ENCODE results near the gene ZSWIM5. TPM values are rescaled to one million over a fixed set of nuclear protein-coding genes. Genes with fewer than 3 reads are reported as not detected.
"Not testable (repeated sequence)": the region's sequence is repeated elsewhere in the genome, so short reads cannot be mapped to it uniquely, and the experiment has no call there.

The ZSWIM5 gene
- total RNA-seq: 1.5 TPM
- long read RNA-seq, partial matches to known transcripts: 1 of 4 reads
- long read RNA-seq, other reads (novel, unspliced or antisense): 3 of 4 reads

DNA sequence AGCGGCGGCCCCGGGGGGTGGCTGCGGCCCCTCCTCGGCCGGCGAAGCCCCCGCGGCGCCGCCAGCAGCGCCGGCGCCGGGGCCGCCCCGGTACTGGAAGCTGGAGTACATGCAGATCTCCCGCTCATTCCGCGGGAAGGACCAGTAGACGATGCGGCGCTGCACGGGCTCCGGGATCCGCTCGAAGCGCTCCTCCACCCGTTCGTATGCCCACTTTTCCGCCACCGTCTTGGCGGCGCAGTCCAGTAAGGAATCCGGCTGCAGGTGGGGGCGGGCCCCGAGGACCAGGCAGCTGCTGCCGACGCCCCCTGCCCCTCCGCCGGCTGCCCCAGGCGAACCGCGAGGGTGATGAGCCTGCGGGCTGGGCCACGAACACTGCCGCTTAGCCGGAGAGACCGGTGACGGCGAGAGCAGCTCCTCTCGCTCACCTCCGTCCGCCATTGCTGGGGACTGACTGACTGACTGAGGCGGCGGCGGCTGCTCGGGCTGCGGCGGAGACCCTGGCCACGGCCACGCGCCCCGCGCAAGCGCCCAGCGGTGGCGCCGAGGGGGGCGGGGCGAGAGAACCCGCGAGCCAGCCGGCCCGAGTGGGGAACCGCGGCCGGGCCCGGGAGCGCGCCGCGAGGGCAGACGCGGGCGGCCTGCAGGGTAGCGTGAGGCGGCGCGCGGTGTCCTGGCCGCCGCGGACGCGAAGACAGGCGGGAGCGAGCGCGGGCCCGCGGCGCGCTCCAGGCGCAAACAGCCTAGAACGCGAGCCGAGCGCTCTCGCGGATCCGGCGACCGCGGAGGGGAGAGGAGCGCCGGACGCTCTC, at the start of gene ZSWIM5:
TSS of gene ZSWIM5 (minus strand) at position 696 of the 812 bp plus-strand sequence. CDS start at position 441, 255 bp downstream.
- peak; percentile 81 for DNase-seq (ENCODE audit: low spot score)

DNA sequence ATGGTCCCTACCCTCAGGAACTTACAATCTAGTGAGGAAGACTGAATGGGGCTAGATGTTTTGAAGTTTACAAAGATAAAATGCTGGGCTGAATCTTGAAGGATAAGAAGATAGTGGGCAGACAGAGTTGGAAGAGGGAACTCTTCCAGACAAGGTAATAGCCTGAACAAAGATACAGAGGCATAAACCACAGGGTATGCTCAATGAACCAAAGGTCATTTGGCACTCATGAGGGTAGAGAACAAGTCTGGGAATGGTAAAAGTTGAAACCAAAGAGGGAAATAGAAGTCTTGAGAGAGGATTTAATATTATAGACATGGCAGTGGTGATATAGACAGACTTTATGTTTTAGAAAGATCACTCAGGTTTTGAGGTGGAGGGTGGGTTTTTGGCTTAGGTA, 48.1 kb upstream of the ZSWIM5 start:
- intact Hi-C loops (cut with DNase I): no loop called here

More for the DNA sequence above, at the start of gene ZSWIM5:
- intact Hi-C loops (cut with DNase I): loop anchor here (2.0 to 10.0 kb wide), 2 partner anchors 99 to 289 kb away; partner anchors contain the start of gene TESK2

DNA sequence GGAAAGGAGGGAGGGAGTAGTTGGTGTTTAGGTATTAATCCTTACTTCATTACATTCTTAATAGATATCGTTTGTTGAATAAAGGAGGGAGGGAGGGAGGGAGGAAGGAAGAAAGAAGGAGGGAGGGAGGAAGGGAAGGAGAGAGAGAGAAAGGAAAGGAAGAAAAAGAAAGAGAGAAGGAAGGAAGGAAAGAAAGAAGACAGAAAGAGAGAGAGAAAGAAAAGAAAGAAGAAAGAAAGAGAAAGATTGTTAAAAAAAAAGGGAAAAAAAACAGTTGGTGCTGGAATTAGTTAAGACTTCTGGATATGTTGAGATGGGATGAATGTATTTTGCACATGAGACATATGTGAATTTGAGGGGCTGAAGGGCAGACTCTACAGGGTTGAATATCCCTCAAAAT, 44.1 kb upstream of the ZSWIM5 start:
- no peak for DNase-seq (ENCODE audit: low spot score)
- intact Hi-C loops (cut with DNase I): no loop called here

More for the DNA sequence above, 48.1 kb upstream of the ZSWIM5 start:
- no peak for DNase-seq (ENCODE audit: low spot score)

DNA sequence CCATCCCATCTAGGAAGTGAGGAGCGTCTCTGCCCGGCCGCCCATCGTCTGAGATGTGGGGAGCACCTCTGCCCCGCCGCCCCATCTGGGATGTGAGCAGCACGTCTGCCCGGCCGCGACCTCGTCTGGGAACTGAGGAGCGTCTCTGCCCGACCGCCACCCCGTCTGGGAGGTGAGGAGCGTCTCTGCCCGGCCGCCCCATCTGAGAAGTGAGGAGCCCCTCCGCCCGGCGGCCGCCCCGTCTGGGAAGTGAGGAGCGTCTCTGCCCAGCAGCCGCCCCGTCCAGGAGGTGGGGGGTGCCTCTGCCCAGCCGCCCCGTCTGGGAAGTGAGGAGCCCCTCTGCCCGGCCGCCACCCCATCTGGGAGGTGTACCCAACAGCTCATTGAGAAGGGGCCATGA, 41.6 kb upstream of the ZSWIM5 start:
- DNase-seq (ENCODE audit: low spot score): not testable (repeated sequence)

DNA sequence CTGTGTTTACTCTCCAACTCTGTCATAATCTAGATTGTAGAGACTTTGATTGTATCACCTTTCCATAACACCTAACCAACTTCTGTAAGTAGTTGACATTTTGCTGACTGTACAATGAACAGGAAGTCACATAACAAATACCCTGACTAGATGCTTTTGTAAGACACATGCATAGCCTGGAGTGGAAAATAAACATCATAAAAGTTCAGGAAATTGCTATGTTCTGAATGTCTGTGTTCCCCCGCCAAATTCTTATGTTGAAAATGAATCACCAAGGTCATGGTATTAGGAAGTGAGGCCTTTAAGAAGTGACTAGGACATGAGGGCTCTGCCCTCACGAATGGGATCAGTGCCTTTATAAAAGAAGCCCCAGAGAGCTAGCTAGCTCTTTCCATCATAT, 40.4 kb upstream of the ZSWIM5 start:
- DNase-seq (ENCODE audit: low spot score): no peak

More for the DNA sequence above, 41.6 kb upstream of the ZSWIM5 start:
- intact Hi-C loops (cut with DNase I): not testable (repeated sequence)

DNA sequence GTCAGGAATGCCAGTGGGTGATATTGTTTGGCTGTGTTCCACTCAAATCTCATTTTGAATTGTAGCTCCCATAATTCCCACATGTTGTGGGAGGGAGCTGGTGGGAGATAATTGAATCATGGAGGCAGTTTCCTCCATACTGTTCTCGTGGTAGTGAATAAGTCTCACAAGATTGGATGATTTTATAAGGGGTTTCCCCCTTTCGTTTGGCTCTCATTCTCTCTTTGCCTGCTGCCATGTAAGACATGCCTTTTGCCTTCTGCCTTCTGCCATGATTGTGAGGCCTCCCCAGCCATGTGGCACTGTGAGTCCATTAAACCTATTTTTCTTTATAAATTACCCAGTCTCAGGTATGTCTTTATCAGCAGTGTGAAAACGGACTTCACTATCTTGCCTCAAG, 40.0 kb upstream of the ZSWIM5 start:
- intact Hi-C loops (cut with DNase I); DNase-seq (ENCODE audit: low spot score): not testable (repeated sequence)

More for the DNA sequence above, 40.4 kb upstream of the ZSWIM5 start:
- intact Hi-C loops (cut with DNase I): no loop called here

DNA sequence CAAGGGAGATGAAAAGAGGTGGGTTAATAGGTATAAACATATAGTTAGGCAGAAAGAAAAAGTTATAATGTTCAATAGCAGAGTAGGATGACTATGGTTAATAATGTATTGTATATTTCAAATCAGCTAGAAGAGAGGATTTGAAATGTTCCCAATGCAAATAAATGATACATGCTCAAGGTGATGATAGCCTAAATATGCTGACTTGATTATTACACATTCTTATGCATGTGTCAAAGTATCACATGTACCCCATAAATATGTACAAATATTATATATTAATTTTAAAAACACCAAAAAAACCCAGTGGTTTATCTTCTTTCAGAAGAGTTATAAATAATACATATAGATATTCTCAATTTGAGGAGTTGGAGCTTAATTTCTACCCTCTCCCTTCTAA, 38.3 kb upstream of the ZSWIM5 start:
- DNase-seq (ENCODE audit: low spot score): no peak
- intact Hi-C loops (cut with DNase I): no loop called here

DNA sequence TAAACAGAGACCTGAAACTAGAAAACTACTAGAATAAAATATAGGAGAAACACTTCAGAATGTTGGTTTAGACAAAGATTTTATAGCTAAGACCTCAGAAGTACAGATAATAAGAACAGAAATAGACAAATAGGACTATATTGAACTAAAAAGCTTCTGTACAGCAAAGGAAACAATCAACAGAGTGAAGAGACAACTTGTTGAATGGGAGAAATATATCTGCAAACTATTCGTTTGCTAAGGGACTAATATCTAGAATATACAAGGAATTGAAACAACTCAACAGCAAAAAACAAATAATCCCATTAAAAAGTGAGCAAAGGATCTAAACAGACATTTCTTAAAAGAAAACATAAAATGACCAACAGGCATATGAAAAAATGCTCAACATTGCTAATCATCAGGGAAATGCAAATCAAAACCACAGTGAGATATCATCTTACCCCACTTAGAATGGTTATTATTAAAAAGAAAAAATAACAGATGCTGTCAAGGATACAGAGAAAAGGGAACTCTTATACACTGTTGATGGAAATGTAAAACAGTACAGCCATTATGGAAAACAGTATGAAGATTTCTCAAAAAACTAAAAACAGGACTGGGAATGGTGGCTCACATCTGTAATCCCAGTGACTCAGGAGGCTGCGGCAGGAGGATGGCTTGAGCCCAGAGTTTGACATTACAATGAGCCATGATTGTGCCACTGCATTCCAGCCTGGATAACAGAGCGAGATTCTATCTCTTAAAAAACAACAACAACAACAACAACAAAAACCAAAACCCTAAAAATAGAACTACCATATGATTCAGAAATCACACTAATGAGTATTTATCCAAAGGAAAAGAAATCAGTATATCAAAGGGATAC, 37.3 kb upstream of the ZSWIM5 start:
- no peak for DNase-seq (ENCODE audit: low spot score)
- intact Hi-C loops (cut with DNase I): no loop called here

DNA sequence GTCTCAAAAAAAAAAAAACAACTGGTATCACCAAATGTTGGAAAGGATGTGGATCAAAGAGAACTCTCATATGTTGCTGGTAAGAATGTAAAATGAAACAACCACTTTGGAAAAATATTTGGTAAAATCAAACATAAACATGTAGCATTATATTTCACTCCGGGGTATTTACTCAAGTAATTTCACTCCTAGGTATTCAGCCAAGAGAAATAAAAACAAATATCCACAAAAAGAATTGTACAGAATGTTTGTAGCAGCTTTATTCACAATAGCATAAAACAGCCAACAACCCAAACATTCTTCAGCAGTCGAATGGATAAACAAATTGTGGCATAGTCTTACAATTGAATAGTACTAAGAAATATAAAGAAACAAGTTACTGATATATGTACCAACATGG, 32.4 kb upstream of the ZSWIM5 start:
- DNase-seq (ENCODE audit: low spot score): no peak
- intact Hi-C loops (cut with DNase I): no loop called here

DNA sequence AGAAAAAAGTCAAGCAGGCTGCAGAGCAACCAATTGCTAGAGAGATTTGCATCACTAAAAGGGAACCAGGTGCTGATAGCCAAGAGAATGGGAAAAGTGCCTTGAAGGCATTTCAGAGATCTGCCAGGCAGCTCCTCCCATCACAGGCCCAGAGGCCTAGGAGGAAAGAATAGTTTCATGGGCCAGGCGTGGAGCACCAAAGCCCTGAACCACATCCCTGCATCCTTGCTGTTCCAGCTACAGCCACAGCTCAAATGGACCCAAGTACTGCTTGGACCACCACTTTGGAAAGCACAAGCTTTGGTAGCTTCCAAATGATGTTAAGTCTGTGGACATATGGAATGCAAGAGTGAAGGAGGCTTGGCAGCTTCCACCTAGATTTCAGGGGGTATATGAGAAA, 29.7 kb upstream of the ZSWIM5 start:
- intact Hi-C loops (cut with DNase I): no loop called here
- no peak for DNase-seq (ENCODE audit: low spot score)

DNA sequence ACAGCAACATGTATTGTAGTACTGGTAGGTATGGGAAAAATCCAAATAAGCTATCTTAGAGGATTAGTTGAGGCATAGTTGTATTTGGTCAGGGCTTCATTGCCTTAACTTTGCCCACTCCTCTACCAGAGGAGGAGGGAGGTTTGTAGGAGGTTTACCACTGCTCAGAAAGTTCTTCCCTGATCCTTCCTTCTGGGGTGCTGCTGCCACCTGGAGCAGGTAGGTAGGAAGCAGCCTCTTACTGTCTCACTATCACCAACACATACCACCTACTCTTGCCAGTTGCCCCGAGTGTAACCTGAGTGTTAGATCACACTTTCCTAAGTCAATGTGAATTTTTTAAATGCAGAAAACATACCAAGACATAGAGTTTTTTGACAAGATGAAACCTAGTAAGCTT, 24.1 kb upstream of the ZSWIM5 start:
- intact Hi-C loops (cut with DNase I): no loop called here
- DNase-seq (ENCODE audit: low spot score): no peak

DNA sequence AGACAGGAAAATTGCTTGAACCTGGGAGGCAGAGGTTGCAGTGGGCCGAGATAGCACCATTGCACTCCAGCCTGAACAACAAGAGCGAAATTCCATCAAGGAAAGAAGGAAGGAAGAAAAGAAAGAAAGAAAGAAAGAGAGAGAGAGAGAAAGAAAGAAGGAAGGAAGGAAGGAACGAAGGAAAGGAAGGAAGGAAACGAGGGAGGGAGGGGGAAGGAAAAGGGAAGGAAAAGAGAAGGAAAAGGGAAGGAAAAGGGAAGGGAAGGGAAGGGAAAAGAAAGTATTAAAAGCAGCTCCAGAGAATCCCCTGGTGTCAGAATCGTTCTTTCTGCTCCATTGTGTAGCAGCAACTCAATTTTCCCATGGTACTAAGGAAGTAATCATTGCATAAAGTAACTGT, 19.2 kb upstream of the ZSWIM5 start:
- no peak for DNase-seq (ENCODE audit: low spot score)
- intact Hi-C loops (cut with DNase I): no loop called here

DNA sequence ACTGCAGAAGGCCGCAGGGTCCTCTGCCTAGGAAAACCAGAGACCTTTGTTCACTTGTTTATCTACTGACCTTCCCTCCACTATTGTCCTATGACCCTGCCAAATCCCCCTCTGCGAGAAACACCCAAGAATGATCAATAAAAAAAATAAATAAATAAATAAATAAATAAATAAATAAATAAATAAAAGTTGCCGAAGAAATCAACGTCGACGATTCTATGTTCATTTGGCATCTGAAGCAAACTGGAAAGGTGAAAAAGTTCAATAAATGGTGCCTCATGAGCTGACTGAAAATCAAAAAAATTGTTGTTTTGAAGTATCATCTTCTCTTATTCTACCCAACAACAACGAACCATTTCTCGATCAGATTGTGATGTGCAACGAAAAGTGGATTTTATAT, 17.3 kb upstream of the ZSWIM5 start:
- DNase-seq (ENCODE audit: low spot score); intact Hi-C loops (cut with DNase I): not testable (repeated sequence)

DNA sequence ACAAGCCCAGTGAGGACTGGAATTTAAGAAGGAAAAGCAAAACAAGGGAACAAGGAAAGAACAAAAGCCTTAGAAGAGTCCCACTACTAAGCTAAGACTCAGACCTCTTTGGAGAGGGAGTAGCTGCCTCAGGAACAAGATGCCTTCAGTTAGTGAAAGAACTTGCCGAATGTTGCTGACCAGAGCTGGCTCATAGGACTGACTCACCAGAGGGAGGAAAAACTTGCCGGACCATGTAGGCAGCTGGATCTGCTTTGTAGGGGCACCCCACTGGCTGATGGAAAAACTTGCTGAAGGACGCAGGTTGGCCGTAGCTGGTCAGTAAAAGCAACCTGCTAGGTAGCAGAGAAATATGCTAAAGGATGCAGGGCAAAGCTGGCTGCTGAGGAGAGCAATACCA, 15.3 kb upstream of the ZSWIM5 start:
- intact Hi-C loops (cut with DNase I): no loop called here
- no peak for DNase-seq (ENCODE audit: low spot score)

DNA sequence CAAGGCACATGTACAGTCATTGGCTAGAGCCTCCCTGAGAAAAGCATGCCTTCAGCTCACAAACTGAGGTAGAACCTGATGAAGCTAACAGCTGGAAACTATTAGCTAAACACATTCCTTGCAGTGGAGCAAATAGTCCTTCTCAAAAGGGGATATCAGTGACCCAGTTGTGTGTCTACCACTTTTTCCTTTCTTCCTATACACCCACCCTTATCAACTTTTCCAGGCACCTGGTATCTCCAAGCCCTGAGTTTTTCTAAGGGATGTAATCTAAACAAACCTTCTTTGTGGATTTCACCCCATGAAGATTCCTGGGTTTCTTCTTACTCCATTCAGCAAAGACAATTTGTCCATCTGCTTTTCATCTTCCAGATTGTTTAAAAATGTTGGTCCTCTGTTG, 10.5 kb upstream of the ZSWIM5 start:
- no peak for DNase-seq (ENCODE audit: low spot score)
- intact Hi-C loops (cut with DNase I): no loop called here

DNA sequence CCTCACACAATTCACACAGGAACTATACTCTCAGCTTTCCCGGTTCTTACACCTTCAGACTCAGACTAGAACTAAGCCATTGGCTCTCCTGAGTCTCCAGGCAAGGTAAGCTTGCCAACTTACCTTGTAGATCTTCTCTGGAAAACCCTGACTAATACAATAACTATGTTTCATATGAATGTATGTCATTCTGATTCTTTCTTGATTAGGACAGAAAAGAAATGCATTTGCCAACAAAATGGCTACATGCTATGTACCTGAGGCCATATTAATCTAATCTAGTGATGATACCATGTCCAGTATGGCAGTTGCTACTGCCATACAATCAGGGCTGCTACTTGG, 9.8 kb upstream of the ZSWIM5 start:
- intact Hi-C loops (cut with DNase I): no loop called here

DNA sequence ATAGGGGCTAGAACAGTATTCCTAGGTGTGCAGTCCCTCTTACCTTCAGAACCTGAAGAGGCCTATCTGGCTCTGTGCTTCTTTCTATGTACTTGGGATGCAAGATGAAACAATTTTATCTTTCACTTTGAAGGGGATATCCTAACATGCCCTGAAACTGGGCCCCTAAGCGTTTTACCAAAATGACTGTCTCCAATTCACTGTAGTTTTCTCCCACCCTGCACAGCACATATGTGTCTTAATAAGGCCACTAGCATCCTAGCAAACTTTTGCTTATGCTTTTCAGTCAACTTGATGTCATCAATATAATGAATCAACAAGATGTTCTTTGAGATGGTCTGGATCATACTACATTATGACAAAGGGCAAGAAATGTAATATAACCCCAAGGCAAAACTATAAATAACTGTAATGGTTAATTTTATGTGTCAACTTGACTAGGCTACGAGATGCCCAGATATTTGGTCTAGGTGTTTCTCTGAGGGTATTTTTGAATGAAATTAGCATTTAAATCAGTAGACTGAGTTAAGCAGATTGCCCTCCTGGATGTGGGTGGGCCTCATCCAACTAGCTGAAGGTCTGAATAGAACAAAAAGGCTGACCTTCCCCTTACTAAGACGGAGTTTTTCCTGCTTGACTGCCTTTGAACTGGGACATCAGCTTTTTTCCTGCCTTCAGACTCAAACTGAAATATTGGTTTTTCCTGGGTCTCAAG, 9.2 kb upstream of the ZSWIM5 start:
- intact Hi-C loops (cut with DNase I): no loop called here

More for the DNA sequence above, 9.8 kb upstream of the ZSWIM5 start:
- no peak for DNase-seq (ENCODE audit: low spot score)

DNA sequence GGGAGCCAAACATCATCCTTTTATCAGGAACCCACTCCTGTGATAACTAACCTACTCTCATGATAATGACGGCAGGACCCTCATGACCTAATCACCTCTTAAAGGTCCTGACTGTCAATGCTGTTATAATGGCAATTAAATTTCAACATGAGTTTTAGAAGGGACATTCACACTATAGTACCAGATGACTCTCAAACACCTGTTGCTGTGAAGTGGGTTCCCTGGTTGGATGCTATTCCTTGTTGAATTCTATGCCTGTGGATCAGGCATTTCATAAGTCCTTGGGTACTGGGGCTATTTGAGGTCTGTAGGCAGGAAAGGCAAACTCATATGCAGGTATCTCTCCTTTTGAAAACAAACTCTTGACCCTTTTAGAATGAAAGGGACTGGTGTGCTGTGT, 7.5 kb upstream of the ZSWIM5 start:
- intact Hi-C loops (cut with DNase I): no loop called here
- no peak for DNase-seq (ENCODE audit: low spot score)

More for the DNA sequence above, 9.2 kb upstream of the ZSWIM5 start:
- no peak for DNase-seq (ENCODE audit: low spot score)

DNA sequence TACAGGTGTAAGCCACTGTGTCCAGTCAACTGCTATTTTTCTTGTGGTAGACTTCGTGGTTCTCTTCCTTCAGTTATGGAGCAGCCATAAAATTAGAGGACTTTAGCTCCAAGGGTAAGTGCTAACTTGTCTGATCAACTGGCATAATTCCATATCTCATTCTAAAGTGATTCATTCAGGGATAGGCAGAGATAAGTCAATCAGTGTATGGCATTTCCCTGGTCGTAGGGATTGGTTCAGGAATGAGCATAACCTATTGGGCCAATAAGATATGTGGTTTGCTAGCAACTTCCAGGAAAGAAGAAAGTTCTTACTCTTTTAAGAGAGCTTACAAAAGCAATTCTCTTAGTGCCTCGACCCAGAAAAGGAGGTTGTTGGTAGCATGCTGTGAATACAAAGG, 4.7 kb upstream of the ZSWIM5 start:
- DNase-seq (ENCODE audit: low spot score): no peak
- intact Hi-C loops (cut with DNase I): no loop called here
